GM18867 (cell line): ENCODE measurements around the gene PDPK1.
"Not testable (repeated sequence)": the region's sequence is repeated elsewhere in the genome, so short reads cannot be mapped to it uniquely, and the experiment has no call there.

Experiments
- ATAC-seq: cut with Tn5 transposase; IDR thresholded peaks from one replicate; pipeline ENCODE4 v1.9.1; 2021; ENCODE audit warnings: mild to moderate bottlenecking, moderate library complexity; ENCODE audit not compliant: unreplicated experiment

Gene PDPK1

DNA sequence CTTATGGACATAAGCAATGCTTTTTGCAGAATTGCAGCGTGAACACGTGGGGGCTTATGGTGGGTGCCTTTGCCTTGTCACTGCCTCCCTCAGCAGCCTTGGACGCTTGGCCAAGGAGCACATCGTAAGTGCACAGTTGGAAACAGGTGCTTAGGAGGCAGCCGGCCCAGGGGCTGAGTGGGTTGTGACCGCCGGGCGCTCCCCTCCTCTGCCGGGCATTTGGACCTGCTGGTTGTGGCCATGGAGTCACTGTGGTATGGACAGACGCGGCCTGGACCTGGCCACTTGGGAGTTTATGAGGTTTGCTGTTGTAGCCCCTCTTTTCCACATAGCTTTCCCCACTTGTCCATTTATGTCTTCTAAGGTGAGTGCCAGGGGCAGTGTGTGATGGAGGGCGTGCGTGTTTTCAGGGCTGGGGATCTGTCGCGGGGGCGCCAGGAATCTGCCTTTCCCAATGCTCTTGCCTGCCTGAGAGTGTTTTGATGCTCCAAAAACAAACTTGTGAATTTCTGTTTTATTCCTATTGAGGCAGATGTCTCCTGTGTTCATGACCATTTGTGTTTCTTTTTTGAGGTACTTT is 49.2 kb downstream of the PDPK1 start:
- no peak for ATAC-seq

DNA sequence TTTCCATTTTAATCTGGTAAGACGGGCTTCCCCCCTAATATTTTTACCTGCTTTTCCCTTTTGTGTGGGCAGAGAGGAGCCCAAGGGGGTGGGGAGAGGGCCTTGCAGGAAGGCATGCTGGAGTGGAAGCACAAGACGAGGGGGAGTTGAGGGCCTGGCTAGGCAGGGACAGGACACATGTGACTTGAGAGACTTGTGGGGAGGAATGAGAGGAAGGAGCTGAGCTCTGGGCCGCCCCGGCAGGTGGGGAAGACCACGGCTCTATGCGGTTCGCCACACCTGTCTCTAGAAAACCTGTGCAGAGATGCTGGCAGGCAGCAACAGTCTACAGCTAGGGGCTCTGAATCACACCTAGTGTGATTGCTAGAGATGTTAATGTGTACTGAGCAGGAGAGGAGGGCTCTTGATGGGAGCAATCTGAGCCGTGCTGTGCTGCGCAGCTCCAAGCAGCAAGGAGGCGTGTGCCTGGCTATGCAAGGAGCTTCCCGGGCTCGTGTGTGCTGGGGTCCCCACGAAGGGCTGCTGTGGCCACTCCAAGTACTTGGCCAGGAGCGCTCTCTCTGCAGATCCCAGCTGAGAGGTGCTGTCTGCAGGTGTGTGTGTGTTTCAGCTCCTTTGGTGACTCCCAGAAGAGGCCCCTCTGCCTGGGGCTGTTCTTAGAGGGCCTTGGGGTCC is 50.2 kb downstream of the PDPK1 start:
- ATAC-seq: no peak

DNA sequence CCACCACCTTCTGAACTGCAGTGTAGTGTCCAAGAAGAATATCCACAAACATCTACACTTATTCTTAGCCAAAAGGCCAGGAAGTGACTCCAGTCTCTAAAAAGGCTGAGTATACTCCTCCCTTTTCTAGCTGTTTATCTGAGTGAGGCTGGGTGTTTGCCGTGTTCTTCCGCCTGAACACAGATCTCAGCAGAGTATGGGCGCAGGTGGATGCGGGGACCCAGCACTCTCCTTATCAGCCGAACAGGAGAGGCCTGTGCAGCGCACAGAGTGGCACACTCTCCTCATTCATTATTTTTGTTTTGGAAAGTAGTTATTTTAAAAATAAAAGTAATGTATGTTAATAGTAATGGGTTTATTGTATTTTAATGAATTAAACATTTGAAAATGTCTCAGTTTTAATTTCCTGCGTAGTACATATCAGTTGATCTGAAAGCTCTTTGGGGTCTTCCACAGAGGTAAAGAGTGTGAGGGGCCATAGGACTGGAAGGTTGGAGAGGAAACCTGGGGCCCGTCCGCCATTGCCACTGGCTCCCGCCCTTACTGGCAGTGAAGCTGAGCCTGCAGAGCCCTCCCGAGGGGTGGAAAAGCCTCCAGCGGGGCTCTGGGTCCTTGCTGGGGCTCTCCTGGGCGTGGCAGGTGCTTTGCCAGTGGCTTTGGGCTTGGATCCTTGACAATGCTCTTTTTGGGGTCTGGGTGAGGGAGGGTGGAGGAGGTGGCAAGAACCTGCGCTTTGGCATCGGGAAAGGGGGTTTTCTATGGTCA is 53.8 kb downstream of the PDPK1 start:
- no peak for ATAC-seq

DNA sequence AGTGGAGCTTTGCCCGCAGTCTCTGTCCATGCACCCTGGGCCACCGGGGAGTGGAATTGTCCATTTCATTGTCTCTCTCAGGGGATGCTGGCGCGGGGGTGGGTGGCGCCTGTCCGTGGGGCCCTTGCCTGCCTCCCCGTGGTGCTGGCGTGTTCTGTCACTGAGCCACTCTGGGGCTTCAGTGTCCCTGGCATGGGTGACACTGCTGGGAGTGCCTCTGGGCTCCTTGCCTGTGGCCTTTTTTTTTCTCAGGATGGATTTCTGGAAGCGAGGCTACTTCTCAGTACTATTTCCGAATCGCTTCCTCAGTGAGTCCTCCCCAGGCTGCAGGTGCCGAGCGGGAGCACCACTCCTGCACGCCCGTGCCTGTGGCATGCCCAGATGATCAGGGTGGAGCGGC is 55.0 kb downstream of the PDPK1 start:
- ATAC-seq: no peak

DNA sequence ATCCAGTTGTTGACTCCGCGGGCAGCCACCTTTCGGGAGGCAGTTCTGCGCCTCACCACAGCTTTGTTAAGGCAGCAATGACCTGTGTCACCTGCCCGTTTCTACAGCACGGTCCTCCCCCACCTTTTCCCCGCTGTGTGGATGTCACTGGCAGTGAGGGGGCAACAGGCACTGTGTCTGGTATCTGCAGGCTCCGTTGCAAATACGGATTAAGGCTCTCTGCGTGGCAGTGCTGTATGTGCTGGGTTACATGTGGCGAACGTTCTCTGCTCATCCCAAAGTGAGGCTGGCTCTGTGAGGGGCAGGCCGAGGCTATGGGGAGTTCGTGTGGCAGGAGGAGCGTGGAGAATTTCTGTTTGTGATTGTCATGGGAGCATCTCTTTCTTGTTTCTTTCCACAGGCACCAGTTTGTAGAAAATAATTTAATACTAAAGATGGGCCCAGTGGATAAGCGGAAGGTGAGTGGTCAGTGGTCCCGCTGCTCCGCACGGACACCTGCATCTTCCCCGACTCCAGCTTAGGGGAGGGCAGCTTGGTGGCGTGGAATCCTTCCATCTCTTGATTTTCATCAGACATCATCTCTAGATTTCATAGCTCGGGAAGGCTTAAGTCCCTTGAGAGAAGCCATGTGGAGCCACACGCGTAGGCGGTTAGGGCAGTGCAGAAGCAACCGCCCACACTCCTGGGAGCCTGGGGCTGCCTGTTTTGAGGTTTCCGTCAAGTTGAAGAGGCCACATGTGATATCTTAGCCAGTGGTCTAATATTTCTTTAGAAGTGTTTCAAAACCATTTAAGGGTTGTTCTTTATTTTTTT is 57.8 kb downstream of the PDPK1 start:
- ATAC-seq: no peak

DNA sequence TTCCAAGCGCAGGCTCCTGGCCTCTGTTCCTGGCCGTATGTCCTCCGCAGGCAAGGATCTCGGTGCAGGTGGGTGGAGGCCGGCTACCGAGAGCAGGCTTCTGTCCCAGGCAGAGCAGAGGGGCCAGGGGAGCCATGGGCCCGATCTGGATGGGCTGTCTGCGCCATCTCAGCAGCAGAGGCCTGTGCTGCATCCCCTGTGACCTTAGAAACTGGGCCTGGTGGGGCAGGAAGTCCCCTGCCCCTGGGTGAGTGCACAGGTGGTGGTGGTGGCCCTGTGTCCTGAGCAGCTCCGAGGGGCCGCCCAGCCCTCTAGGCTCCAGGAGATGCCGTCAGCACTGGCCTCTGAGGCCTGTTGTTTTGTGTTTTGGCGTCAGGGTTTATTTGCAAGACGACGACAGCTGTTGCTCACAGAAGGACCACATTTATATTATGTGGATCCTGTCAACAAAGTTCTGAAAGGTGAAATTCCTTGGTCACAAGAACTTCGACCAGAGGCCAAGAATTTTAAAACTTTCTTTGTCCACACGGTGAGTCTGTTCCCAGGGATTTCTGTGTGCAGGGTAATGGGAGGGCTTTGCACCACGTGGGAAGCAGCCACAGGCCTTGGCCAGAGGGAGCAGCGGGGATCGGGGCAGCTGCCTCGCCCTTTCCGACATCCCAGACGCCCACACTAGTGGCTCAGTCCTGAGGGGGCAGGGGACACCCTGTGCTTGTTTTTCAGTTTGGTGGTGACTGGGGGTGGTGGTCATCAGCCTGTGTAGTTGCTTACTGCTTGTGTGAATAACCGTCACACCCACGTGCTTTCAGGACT is 59.1 kb downstream of the PDPK1 start:
- ATAC-seq: no peak

DNA sequence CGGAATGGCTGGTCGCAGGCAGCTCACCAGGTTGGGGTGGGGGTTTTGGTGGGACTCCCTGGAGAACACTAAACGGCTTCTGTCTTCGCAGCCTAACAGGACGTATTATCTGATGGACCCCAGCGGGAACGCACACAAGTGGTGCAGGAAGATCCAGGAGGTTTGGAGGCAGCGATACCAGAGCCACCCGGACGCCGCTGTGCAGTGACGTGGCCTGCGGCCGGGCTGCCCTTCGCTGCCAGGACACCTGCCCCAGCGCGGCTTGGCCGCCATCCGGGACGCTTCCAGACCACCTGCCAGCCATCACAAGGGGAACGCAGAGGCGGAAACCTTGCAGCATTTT is 59.7 kb downstream of the PDPK1 start:
- ATAC-seq: no peak

DNA sequence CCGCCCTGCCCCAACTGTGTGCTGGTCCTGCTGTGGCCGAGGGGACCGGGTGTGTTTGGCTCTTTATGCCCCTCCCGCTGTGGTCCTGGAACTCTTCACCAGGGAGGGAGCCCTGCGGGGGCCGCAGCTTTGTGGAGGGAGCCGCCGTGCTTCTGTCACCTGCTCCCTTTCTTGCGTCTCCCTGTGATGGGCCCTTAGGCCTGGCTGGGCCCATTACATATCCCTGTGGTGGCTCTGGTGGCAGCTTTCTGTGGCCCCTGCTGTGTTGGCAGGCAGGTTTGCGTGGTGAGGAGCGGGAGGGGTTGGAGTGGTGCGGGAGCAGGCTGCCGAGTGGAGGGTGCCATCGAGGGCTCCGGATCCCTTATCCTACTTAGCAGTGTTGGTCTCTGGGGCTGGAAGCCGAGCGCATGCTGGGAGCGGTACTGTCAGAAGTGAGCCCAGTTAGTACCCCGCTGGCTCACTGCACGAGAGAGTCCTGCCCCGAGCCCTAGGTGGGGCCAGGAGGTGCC is 60.4 kb downstream of the PDPK1 start:
- no peak for ATAC-seq

DNA sequence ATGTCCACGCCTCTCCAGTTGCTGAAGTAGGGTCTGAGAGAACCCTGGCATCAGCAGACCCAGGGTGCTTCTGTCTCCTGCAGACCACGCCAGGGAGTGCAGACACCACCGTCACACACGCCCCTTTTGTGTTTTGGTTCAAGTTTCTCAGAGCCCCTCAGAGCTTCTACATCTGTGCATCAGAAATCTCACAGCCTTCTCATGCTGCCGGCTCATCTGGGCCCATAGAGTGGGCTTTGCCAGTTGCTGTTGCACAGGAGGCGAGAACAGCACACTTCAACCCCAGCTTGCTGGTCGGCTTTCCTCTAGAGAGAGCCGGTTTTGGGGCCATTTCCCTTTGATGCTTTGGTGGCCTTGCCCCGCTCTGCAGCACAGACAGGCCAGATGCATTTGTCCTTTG is 60.9 kb downstream of the PDPK1 start:
- ATAC-seq: no peak

DNA sequence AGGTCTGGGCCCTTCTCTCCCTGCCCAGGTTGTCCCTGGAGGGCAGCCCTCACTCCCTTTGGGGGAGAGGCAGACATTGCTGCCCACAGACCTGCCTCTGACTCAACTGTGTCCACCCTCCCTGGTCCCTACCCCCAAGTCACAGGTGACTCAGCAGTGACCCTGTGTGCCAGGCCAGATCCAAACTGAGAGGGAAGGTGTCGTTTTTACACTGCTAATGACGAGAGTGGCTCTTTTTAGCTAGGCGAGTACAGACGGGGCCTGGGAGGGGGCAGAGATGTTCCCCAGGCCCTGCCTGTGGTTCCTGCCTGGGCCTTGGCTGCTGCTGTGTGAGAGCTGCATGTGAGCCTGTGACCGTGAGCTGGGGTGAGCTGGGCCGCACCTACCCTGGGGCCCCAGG is 61.3 kb downstream of the PDPK1 start:
- ATAC-seq: not testable (repeated sequence)

DNA sequence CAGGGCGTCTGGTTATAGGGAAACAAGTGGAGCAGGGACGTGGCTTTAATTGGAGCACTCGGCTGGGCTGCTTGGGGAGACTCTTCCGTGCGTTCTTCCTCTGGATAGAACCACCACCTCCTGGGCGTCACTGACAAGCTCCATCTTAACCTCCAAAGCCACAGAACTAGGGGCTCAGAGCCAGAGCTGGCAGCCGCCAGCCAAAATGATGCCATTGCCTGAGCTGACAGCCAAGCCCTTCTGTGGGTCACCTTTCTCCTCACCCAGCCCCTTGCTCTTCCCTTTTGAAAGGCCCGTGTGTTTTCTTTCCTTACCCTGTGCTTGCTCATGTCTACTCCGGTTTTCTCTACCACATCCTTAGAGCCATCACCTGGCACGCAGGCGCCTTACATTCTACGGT is 62.0 kb downstream of the PDPK1 start:
- ATAC-seq: not testable (repeated sequence)

DNA sequence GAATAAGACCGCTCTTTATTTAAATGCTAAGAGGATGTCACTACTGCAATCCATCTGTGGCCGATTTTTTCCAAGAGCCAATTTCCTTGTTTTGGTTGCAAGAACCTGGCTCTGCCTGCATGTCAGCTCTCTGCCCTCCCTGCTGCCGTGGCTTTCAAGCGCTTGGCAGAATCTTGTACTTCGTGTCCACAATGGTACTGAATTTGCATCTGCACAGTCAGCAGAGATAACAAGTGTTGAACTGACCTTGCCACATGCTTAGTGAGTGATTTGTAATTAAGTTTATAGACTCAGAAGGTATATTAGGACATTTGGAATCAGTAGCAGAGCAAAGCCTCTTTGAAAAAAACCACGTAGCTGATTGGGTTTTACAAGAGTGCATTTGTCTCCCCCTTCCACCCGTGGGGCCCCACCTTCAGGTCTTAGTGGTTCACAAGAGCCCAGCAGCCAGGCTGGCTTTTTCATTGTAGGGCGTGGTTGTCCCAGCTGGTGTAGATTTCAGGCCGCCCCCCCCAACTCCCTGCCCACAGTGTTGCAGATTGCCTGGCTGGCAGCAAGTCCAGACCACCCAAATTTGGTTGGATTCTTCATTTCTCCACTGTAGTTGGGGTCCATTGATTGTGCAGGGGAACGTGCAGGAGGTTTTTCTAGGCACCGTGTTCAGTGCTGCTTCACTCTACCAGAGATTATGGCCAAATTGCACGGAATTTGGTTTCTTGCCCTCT is 63.6 kb downstream of the PDPK1 start:
- ATAC-seq: not testable (repeated sequence)

DNA sequence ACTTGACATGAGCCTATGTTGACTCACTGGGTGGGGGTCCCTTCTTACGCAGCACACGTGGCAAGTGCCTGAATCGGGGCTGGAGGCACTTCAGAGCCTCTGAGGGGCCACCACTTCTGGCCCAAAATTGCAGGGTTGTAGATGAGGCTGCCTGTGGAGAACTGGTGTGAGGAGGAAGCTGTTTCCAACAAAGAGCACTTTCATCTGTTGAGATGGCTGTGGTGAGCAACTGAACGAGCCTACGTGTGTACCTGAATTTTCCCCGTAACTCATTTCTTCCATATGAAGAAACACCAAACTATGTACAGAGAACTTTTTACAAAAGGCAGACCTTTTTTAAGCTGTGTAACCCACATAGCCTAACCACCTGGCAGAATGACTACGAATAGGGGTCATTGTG is 64.4 kb downstream of the PDPK1 start:
- ATAC-seq: not testable (repeated sequence)

DNA sequence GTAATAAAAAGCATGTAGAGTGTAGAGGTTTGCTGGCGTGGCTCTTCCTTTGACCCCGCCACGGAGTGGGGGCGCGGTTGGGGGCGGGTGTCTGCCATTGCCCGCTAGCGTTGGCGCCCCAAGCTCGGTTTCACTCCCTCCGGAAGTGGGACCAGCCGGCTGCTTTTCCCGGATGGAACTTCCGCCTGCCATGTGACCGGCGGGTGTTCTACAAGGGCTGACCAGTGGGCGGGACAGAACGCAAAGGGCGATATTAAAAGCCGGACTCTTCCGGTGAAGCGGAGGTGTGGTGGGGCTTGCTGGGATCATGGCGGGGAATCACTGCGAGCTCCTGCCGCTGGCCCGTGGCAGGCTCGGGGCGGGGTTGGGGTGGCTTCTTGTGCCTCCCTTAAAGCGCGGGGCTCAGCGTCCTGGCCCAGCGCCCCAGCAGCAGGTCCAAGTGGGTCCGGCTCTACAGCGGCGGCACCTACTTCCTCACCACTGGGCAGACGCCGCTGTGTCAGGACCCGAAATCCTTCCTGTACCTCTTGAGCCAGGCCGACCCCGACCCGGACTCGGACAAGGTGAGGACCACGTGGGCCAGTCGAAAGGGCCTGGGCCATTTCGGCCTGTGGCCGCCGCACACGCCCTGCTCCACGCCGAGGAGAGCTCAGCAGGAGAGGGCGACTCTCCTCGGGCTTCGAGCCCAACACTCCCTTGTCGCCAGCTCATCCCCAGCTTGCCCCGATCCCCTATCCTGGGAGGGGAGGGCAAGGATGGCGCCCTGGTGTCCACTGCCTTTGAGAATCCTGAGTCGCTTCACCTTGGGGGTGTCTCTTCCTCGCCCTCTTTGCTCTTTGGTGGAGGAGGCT is 65.6 kb downstream of the PDPK1 start:
- ATAC-seq: peak; percentile 59

DNA sequence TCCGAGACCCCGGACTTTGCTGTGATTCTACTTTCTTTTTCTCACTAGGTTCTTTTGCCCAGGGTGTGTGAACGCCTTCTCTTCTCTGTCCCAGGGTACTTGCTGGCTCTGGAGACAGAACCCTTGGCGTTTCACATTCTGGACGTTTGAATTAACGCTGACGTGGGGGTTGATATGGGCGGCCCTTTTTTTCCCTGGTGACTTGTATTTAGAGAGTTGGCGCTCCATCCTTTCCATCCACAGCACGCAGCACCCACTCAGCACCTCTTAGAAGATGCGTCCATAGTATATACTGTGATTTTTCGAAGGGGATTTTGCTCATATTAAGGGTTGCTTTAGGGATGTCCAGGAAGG is 66.2 kb downstream of the PDPK1 start:
- not testable (repeated sequence) for ATAC-seq

DNA sequence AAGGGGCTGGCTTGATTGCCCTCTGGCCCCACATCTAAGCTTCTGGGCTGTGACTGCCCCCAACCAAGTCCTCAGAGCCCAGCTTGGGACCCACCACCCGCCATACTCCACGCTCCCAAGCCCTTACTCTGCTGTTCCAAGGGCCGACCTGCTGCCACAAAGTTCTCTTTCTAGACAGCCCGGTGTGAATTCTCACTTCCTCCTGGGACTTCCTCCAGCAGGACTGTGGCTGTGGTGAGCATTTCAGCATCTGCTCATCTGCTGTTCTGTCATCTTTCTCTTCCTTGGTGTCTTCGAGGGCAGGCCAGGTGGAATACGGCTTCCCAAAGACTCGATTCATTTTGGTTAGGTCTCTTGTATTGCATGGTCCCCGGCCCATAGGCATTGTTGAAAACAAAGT is 69.0 kb downstream of the PDPK1 start:
- not testable (repeated sequence) for ATAC-seq

DNA sequence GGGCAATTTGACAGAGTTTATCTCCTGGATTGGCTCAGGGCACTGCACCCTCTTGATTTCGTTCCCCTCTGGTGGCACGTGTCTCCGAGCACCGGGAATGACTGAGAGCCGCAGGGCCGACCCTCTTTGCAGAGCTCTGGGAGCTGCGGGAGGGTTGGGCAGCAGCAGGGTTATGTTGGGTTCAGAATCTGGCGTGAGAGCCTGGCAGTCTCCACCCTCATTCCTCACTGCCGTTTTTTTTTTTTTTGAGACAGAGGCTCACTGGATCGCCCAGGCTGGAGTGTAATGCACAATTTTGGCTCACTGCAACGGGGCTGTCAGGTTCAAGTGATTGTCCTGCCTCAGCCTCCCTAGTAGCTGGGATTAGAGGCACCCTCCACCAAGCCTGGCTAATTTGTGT is 71.5 kb downstream of the PDPK1 start:
- ATAC-seq: not testable (repeated sequence)

DNA sequence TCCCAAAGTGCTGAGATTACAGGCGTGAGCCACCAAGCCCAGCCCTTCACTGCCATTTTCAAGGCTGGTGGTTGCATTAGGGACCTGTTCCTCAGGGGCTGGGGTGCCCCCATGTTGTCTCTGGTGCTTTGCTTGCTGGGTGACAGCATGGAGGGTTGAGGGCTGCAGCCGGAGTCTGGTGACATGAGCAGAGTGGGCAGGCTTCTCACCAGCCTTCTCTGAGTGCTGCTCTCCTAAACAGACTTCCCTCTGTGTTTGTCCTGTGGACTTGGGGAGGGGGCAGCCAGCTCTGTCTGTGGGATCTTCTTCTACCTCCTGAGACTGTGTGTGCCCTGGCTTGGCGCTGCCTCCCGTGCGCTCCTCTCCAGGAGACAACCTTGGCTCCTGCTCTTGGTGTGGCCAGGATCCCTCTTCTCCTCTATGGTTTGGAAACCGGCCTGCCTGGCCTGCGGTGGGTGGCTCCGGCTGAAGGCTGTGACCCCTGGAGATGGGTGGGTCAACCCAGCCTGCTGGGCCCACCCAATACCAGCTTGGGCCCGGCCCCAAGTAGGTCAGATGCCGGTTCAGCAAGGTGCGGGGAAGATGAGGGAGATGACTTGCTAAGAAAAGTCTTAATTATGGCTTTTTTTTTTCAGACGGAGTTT is 72.1 kb downstream of the PDPK1 start:
- no peak for ATAC-seq
